Trophoblast cell (in vitro differentiated cells and primary cell): ENCODE data around the gene NKX1-2.
"Not testable (repeated sequence)": the region's sequence is repeated elsewhere in the genome, so short reads cannot be mapped to it uniquely, and the experiment has no call there.

Source experiments
- DNase-seq, 2 donors: peaks; one replicate each; pipeline ENCODE4 v3.0.0-alpha.2; 2016
- H2AFZ ChIP-seq: 2 replicates; pipeline ENCODE4 v1.6.1; 2013; ENCODE audit warnings: low read length, moderate library complexity, mild to moderate bottlenecking; ENCODE audit not compliant: insufficient read depth, poor library complexity
- H2AK5ac ChIP-seq: 2 replicates; pipeline ENCODE4 v1.6.1; 2013; ENCODE audit warnings: mild to moderate bottlenecking, low read length
- H2BK120ac ChIP-seq: 2 replicates; pipeline ENCODE4 v1.6.1; 2013; ENCODE audit warnings: low read length, mild to moderate bottlenecking, moderate library complexity; ENCODE audit not compliant: insufficient read depth, poor library complexity
- H2BK12ac ChIP-seq: 2 replicates; pipeline ENCODE4 v1.6.1; 2013; ENCODE audit warnings: mild to moderate bottlenecking, low read length, moderate library complexity
- H2BK5ac ChIP-seq: 2 replicates; pipeline ENCODE4 v1.6.1; 2013; ENCODE audit warnings: low read length, low read depth, moderate library complexity, mild to moderate bottlenecking; ENCODE audit not compliant: poor library complexity
- H3K14ac ChIP-seq: 2 replicates; pipeline ENCODE4 v1.6.1; 2013; ENCODE audit warnings: mild to moderate bottlenecking, low read length
- H3K18ac ChIP-seq: 2 replicates; pipeline ENCODE4 v1.6.1; 2013; ENCODE audit warnings: mild to moderate bottlenecking, low read length
- H3K23ac ChIP-seq: 2 replicates; pipeline ENCODE4 v1.6.1; 2013; ENCODE audit warnings: low read length
- H3K27ac ChIP-seq: 2 replicates; pipeline ENCODE4 v1.5.1; 2013; ENCODE audit warnings: low read depth, mild to moderate bottlenecking, inconsistent platforms, low read length, moderate library complexity
- H3K27me3 ChIP-seq: 2 replicates; pipeline ENCODE4 v1.6.1; 2013; ENCODE audit warnings: inconsistent platforms, mild to moderate bottlenecking, low read length, moderate library complexity; ENCODE audit not compliant: insufficient read depth
- H3K36me3 ChIP-seq, 2 experiments: 1 replicate in 1 of 2; 2 replicates in 1 of 2; pipeline ENCODE4 v1.6.1; 2013; ENCODE audit warnings: low read length in 2 of 2, mild to moderate bottlenecking in 2 of 2, moderate library complexity in 1 of 2; ENCODE audit not compliant: insufficient read depth in 2 of 2, control insufficient read depth in 1 of 2
- H3K4ac ChIP-seq: 2 replicates; pipeline ENCODE4 v1.6.1; 2013; ENCODE audit warnings: low read depth, mild to moderate bottlenecking, low read length, moderate library complexity
- H3K4me1 ChIP-seq, 2 experiments: 1 replicate in 1 of 2; 2 replicates in 1 of 2; pipeline ENCODE4 v1.6.1; 2013; ENCODE audit warnings: low read length in 2 of 2, mild to moderate bottlenecking in 2 of 2, moderate library complexity in 1 of 2; ENCODE audit not compliant: insufficient read depth in 2 of 2, control insufficient read depth in 1 of 2
- H3K4me2 ChIP-seq: 2 replicates; pipeline ENCODE4 v1.6.1; 2013; ENCODE audit warnings: inconsistent platforms, mild to moderate bottlenecking, low read length, moderate library complexity
- H3K4me3 ChIP-seq: 2 replicates; pipeline ENCODE4 v1.5.1; 2013; ENCODE audit warnings: mild to moderate bottlenecking, low read depth, low read length, inconsistent platforms
- H3K79me1 ChIP-seq: one replicate; pipeline ENCODE4 v1.6.1; 2013; ENCODE audit warnings: low read length
- H3K79me2 ChIP-seq: 2 replicates; pipeline ENCODE4 v1.6.1; 2013; ENCODE audit warnings: low read length, mild to moderate bottlenecking; ENCODE audit not compliant: control insufficient read depth, insufficient read depth, poor library complexity
- H3K9ac ChIP-seq: 2 replicates; pipeline ENCODE4 v1.6.1; 2013; ENCODE audit warnings: mild to moderate bottlenecking, low read length
- H3K9me3 ChIP-seq: 2 replicates; pipeline ENCODE4 v1.6.1; 2013; ENCODE audit warnings: low read depth, mild to moderate bottlenecking, control low read depth, inconsistent platforms, low read length; ENCODE audit not compliant: insufficient read depth
- H4K12ac ChIP-seq: 2 replicates; pipeline ENCODE4 v1.6.1; 2013; ENCODE audit warnings: low read depth, mild to moderate bottlenecking, low read length, moderate library complexity
- H4K8ac ChIP-seq: 2 replicates; pipeline ENCODE4 v1.6.1; 2013; ENCODE audit warnings: low read depth, mild to moderate bottlenecking, low read length, moderate library complexity
- H4K91ac ChIP-seq: one replicate; pipeline ENCODE4 v1.6.1; 2013; ENCODE audit warnings: low read depth, mild to moderate bottlenecking, low read length, moderate library complexity
- WGBS: extraction: QIAGEN DNeasy Blood & Tissue Kit; methylation state at CpG from one replicate; pipeline ENCODE4 v1.1.7; 2013; ENCODE audit warnings: missing lambda C conversion rate; ENCODE audit not compliant: insufficient read length, insufficient coverage; ENCODE audit errors: extremely low coverage; 5-methylcytosine and 5-hydroxymethylcytosine counted together

The NKX1-2 gene

DNA sequence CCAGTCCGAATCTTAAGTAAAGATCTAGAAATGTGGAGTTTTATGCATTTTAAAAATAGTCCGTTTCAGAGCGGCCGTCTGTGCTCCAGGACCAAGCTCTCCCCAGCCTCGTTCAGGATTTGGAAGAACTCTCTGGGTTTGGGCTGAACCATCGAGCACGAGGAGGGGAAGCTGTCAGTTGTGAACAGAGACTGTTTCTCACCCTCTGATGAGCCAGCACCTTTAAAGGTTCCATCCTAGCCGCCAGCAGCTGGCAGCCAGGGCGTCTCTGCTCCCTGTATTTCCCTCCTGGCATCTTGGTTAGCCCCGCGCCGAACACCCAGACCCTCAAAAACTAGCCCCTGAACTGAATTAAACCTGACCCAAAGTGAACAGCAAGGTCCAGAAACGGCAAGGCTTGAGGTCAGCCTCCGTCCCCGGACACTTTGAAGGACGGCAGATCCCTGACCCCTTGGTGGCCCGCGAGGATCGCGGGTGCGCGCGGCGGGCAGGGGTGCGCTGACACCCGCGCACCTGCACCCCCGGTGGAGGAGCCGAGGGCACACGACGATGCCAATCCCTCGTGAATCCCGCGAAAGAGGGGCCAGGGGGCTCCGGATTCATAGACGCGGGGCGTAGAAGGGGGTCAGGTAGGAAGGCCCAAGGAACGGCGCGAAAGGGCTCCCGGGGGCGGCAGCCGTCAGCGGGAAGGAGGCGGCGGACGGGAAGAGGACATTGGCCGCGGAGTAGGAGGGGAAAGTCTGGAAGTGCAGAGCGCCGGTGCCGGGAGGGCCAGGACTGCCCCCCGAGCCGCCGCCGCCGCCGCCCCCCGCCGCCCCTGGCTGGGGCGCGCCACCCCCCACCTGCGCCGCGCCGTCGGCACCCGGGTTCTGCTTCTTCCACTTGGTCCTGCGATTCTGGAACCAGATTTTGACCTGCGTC, 2.7 kb downstream of the NKX1-2 start:
- H2BK5ac ChIP-seq, result no peak overlapping the region
- peak overlapping the region; percentile 59 for H3K4me3 ChIP-seq
- no peak for DNase-seq
- no peaks in the 10 kb centered on the region for H3K36me3 ChIP-seq
- H3K79me2 ChIP-seq, result no peaks in the 10 kb centered on the region
- peaks cover 7% of the 10 kb centered on the region for H3K9me3 ChIP-seq
- no peak overlapping the region for H3K23ac ChIP-seq
- no peak overlapping the region for H3K9ac ChIP-seq
- no peak overlapping the region for H4K8ac ChIP-seq
- no peak overlapping the region for H2BK12ac ChIP-seq
- peaks cover 17 to 19% of the 10 kb centered on the region in 2 experiments for H3K4me1 ChIP-seq
- peak overlapping the region; percentile 9 for H2AFZ ChIP-seq
- WGBS, result no CpG with 5 or more reads among the region's 71 CpGs
- no peak overlapping the region for H3K4ac ChIP-seq
- no peak overlapping the region for H4K12ac ChIP-seq
- no peak overlapping the region for H3K27ac ChIP-seq
- H3K14ac ChIP-seq, result no peak overlapping the region
- peaks cover 45% of the 10 kb centered on the region for H3K27me3 ChIP-seq
- H2AK5ac ChIP-seq, result no peak overlapping the region
- H3K18ac ChIP-seq, result no peak overlapping the region
- peak overlapping the region; percentile 85 for H3K4me2 ChIP-seq
- no peak overlapping the region for H4K91ac ChIP-seq
- H3K79me1 ChIP-seq, result no peaks in the 10 kb centered on the region
- no peak overlapping the region for H2BK120ac ChIP-seq

DNA sequence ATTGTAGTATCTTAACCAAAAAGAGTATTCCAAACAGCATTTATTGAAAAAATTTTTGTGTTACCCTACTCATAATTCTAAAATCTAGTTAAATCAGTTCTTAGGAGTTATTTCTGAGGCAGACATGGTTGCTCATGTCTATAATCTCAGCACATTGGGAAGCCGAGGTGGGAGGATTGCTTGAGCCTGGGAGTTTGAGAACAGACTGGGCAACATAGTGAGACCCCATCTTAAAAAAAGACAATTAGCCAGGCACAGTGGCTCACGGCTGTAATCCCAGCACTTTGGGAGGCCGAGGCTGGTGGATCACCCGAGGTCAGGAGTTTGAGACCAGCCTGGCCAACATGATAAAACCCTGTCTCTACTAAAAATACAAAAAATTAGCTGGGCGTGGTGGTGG, 8.1 kb downstream of the NKX1-2 start:
- not testable (repeated sequence) for H3K23ac ChIP-seq, H3K79me1 ChIP-seq, H2AFZ ChIP-seq, H3K4me2 ChIP-seq, H4K8ac ChIP-seq, H3K4me3 ChIP-seq, H3K9ac ChIP-seq, H4K12ac ChIP-seq, H3K9me3 ChIP-seq, H3K79me2 ChIP-seq, H2BK12ac ChIP-seq, H3K14ac ChIP-seq, H4K91ac ChIP-seq, H2BK120ac ChIP-seq, H2AK5ac ChIP-seq, H3K27ac ChIP-seq, H3K36me3 ChIP-seq, H2BK5ac ChIP-seq, DNase-seq, H3K27me3 ChIP-seq, H3K4ac ChIP-seq, H3K4me1 ChIP-seq, H3K18ac ChIP-seq
- WGBS, result no CpG with 5 or more reads among the region's 5 CpGs

DNA sequence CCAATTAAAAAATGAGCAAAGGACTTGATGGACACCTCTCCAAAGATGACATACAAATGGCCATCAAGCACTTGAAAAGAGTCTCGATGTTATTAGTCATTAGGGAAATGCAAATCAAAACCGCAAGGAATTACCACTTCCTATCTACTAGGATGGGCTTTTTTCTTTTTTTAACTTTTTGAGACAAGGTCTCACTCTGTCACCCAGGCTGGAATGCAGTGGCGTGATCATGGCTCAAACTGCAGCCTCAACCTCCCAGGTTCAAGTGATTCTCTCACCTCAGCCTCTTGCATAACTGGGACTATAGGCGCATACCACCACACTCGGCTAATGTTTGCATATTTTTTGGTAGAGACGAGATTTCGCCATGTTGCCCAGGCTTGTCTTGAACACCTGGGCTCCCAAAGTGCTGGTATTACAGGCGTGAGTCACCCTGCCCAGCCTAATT, 13.6 kb downstream of the NKX1-2 start:
- Histone ChIP-seq H3K9ac (no peak overlapping the region), H3K27me3 (no peaks in the 10 kb centered on the region), H4K12ac (no peak overlapping the region), H2BK12ac (no peak overlapping the region), H3K4ac (no peak overlapping the region), H3K79me2 (no peaks in the 10 kb centered on the region), H3K27ac (no peak overlapping the region), H3K18ac (no peak overlapping the region), H3K4me2 (no peak overlapping the region), H3K23ac (no peak overlapping the region), H2AFZ (no peak overlapping the region), H3K79me1 (peaks cover 2% of the 10 kb centered on the region), H3K36me3 (no peaks in the 10 kb centered on the region), H3K9me3 (no peaks in the 10 kb centered on the region), H2BK5ac (no peak overlapping the region), H4K8ac (no peak overlapping the region), H2AK5ac (no peak overlapping the region), H3K4me1 (peaks cover 3 to 5% of the 10 kb centered on the region in 2 experiments), H3K4me3 (no peak overlapping the region), H3K14ac (no peak overlapping the region), H4K91ac (no peak overlapping the region), H2BK120ac (no peak overlapping the region)
- peak; percentile 96 to 98 for DNase-seq
- no CpG with 5 or more reads among the region's 8 CpGs for WGBS

DNA sequence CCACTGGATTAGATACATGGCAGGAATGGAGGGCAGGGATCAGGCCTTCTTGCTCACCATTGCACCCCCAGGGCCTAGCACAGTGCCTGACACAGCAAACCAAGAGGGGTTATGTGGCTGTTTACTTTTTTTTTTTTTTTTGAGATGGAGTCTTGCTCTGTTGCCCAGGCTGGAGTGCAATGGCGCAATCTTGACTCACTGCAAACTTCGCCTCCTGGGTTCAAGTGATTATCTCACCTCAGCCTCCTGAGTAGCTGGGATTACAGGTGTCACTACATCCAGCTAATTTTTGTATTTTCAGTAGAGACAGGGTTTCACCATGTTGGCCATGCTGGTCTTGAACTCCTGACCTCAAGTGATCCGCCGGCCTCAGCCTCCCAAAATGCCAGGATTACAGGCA, 14.2 kb downstream of the NKX1-2 start:
- H4K12ac ChIP-seq, H3K4ac ChIP-seq, H3K23ac ChIP-seq, H3K27me3 ChIP-seq, H4K8ac ChIP-seq, H2AK5ac ChIP-seq, H3K27ac ChIP-seq, H2AFZ ChIP-seq, H3K36me3 ChIP-seq, H3K4me3 ChIP-seq, H2BK12ac ChIP-seq, H3K4me1 ChIP-seq, H3K9me3 ChIP-seq, H3K79me1 ChIP-seq, H3K79me2 ChIP-seq, H2BK5ac ChIP-seq, H3K9ac ChIP-seq, H3K4me2 ChIP-seq, H4K91ac ChIP-seq, H2BK120ac ChIP-seq, H3K18ac ChIP-seq, H3K14ac ChIP-seq: not testable (repeated sequence)
- DNase-seq, result peak; percentile 62 to 74
- WGBS, result no CpG with 5 or more reads among the region's 4 CpGs
